Epithelial cell of esophagus (primary cell): Measurements from ENCODE around the gene RRP7A.
"Not testable (repeated sequence)": the region's sequence is repeated elsewhere in the genome, so short reads cannot be mapped to it uniquely, and the experiment has no call there.

Experiments
- DNase-seq: peaks from one replicate; pipeline ENCODE4 v3.0.0; 2010; ENCODE audit warnings: low read depth
- H3K4me3 ChIP-seq: 2 replicates; pipeline ENCODE4 v1.5.1; 2011; ENCODE audit warnings: mild to moderate bottlenecking, low read length, control low read depth
- TF ChIP-seq, protein P1 (sequence below): IDR thresholded peaks from 2 replicates; pipeline ENCODE4 v1.5.1; 2011; ENCODE audit warnings: low read depth, mild to moderate bottlenecking, low read length, control low read depth, inconsistent platforms; ENCODE audit not compliant: insufficient read depth; ENCODE audit errors: missing control alignments

Gene RRP7A

GRCh38 chr22:42547562-42547961 is 28.0 kb upstream of the RRP7A start:
- H3K4me3 ChIP-seq: no peak overlapping the region
- TF ChIP-seq, protein P1, sequence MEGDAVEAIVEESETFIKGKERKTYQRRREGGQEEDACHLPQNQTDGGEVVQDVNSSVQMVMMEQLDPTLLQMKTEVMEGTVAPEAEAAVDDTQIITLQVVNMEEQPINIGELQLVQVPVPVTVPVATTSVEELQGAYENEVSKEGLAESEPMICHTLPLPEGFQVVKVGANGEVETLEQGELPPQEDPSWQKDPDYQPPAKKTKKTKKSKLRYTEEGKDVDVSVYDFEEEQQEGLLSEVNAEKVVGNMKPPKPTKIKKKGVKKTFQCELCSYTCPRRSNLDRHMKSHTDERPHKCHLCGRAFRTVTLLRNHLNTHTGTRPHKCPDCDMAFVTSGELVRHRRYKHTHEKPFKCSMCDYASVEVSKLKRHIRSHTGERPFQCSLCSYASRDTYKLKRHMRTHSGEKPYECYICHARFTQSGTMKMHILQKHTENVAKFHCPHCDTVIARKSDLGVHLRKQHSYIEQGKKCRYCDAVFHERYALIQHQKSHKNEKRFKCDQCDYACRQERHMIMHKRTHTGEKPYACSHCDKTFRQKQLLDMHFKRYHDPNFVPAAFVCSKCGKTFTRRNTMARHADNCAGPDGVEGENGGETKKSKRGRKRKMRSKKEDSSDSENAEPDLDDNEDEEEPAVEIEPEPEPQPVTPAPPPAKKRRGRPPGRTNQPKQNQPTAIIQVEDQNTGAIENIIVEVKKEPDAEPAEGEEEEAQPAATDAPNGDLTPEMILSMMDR: no peak
- DNase-seq: no peak

DNA sequence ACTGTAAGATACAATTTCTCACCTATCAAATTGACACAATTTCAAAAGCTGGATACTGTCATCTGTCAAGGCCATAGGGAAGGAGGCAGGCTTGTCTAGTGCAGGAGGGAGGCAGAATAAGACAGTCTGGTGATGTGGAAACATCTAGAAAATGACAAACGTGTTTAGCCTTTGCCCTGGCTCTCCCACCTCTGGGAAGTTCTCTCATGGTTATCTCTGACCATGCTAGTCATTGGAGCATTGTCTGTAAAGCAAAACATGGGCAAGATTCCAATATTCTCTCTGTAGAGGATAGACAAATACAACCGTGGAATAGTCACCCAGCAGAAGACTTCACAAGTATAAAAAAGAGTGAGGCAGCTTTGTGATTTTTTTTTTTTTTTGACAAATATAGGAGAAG is 25.1 kb upstream of the RRP7A start:
- no peak for DNase-seq
- TF ChIP-seq, protein P1: no peak
- H3K4me3 ChIP-seq: no peak overlapping the region

GRCh38 chr22:42539236-42539771 is 19.7 kb upstream of the RRP7A start:
- not testable (repeated sequence) for DNase-seq, H3K4me3 ChIP-seq

GRCh38 chr22:42537199-42537831 is 17.7 kb upstream of the RRP7A start:
- not testable (repeated sequence) for H3K4me3 ChIP-seq, DNase-seq

DNA sequence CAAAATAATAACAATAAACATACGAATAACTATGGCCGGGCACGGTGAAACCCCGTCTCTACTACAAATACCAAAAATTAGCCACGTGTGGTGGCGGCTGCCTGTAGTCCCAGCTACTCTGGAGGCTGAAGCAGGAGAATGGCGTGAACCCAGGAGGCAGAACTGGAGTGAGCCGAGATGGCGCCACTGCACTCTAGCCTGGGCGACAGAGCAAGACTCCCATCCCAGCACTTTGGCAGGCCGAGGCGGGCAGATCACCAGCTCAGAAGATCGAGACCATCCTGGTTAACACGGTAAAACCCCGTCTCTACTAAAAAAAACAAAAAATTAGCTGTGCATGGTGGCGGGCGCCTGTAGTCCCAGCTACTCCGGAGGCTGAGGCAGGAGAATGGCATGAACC is 17.0 kb upstream of the RRP7A start:
- H3K4me3 ChIP-seq, DNase-seq: not testable (repeated sequence)

DNA sequence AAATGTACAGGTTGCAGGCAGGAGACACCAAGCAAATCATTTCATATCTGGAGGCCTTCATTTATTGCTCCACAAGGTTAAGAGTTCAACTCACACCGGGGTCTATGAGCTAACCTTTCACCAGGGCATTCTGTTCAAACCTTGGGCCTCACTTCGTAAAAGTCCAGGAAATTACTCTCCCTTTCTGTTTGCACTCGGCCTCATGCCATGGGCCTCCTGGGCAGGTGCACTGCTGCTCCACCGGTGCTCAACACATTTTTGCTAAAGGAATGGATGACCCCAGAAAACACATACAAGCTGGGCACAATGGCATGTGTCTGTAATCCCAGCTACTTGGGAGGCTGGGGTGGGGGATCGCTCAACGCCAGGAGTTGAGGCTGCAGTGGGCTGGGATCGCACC is 16.6 kb upstream of the RRP7A start:
- DNase-seq: no peak
- TF ChIP-seq, protein P1: no peak
- no peak overlapping the region for H3K4me3 ChIP-seq

DNA sequence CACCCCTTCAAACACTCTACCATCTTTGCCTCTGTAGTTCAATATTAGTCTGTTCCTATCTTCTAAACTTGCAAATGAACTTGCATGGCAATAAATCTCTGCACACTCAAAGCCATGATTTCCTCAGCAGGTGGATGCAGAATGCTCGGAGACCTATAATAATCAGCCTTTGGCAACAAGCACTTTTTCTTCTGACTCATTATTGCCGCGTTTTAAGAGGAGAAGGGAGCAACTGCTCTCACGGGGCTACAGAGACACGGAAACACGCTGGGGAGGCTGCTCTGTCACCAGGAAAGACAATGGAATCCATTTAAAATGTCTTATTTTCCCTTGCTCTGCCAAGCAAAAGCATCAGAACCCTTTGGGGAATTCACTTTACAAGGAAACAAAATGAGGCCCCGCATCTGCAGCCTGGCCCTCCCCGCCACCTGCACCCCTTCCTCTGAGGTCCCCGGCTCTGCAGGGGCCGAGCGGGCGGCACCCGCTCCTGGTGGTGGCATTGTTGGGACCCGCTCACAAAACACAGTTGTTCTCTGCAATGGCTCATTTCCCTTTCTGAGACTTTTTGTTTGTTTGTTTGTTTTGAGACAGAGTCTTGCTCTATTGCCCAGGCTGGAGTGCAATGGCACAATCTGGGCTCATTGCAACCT is 15.6 kb upstream of the RRP7A start:
- not testable (repeated sequence) for H3K4me3 ChIP-seq, DNase-seq

- no peak for DNase-seq
- TF ChIP-seq, protein P1: no peak
- no peak overlapping the region for H3K4me3 ChIP-seq
Measured at GRCh38 chr22:42533638-42533977, 14.0 kb upstream of the RRP7A start.

DNA sequence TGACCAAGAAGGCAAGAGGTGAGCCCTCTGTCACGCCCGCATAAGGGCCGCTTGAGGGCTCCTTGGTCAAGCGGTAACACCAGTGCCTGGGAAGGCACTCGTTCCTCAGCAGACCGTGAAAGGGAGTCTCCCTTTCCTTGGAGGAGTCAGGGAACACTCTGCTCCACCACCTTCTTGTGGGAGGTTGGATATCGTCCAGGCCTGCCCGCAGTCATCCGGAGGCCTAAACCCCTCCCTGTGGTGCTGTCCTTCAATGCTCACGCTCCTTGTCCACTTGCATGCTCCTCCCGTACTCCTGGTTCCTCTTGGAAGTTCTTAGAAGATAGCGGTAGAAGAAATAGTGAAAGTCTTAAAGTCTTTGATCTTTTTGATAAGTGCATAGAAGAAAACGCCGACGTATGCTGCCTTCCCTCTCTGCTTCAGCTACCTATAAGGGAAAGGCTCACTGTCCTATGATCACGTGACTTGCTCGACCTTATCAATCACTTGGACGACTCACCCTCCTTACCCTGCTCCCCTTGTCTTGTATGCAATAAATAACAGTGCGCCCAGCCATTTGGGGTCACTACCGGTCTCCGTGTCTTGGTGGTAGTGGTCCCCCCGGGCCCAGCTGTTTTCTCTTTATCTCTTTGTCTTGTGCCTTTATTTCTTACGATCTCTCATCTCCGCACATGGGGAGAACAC is 11.9 kb upstream of the RRP7A start:
- not testable (repeated sequence) for DNase-seq, H3K4me3 ChIP-seq

GRCh38 chr22:42529435-42529834 is 9.8 kb upstream of the RRP7A start:
- H3K4me3 ChIP-seq: not testable (repeated sequence)
- DNase-seq: peak; percentile 49
